ENCODE results near the gene STPG1.

Gene STPG1

DNA sequence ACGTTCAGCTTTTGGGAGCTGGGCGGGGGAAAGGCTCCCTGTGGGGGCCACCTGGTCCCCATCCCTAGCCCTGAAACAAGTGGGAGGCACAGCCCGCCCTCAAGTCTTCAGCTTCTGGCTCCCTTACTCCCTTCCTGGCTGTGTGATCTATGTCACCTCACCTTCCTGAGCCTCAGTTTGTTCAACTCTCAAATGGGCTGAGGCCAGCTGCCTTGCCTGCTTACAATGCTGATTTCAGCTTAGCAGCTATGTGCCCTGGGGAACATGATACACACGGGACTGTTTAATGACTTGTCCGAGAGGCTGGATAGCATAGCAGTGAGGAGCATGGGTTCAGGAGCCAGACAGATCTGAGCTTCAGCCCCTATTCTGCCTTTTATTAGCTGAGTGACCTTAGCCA lies 75.1 kb downstream of the STPG1 start:
- DNase-seq = no peak

DNA sequence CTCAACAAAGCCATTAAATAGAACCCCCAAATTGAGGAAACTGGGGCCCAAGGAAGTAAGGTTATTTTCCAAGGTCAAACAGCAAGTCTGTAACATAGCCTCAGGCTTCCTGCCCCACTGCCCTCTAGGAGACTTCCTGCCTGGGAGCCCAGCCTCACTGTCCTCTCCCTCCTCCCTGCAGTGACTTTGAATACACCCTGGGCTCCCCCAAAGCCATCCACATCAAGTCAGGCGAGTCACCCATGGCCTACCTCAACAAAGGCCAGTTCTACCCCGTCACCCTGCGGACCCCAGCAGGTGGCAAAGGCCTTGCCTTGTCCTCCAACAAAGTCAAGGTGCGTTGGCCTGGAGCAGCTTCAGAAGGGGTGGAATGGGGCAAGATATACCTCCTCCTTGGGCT lies 76.1 kb downstream of the STPG1 start:
- DNase-seq = no peak

DNA sequence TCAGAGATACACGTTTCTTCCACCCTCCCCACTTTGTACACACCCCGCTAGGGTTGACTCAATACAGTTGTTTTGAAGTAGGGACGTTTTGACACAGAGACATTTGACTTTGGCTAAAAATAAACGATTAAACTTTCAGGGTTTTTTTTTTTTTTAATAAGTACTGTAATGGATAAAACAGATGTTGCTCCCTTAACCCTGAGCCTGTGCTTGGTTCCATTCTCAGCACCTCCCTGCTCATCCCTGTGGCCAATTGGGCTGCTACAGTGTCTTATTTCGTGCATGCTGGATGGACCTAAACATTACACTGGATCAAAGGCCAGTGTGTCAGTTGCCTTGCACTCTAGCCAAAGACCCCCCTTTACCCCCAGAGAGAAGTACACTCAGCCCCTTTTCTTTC lies 77.5 kb downstream of the STPG1 start:
- DNase-seq = no peak

DNA sequence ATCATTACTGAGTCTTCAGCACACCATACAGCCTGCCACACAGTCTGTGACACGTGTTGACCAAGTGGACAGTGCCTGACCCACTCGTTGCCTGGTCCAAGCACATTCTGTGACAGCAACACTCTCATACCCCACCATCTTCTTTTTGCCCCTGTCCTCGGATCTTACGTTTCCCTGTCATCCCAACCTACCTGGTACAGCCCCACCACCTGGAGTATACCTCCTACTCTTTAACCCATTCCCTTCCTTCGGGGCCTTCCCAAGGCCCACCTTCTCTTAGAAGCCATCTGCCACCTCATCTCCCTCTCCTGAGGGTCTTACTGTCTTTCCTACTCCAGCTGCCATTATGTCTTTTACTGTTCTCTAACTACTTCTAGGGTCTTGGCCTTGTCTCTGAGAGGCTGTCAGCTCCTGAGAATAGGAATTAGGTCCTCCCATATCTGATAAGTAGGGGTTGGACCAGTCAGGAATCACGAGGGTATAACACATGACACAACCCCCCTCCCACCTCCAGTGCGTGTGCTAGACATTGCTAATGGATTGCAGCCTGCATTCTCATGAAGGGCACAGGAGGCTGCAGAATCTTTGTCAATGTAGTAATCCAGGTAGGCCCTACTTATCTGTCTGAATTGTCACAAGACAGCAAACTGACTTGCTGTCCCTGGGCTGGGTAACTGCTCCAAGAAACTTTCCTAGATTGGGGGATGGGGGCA lies 81.5 kb downstream of the STPG1 start:
- DNase-seq = no peak

DNA sequence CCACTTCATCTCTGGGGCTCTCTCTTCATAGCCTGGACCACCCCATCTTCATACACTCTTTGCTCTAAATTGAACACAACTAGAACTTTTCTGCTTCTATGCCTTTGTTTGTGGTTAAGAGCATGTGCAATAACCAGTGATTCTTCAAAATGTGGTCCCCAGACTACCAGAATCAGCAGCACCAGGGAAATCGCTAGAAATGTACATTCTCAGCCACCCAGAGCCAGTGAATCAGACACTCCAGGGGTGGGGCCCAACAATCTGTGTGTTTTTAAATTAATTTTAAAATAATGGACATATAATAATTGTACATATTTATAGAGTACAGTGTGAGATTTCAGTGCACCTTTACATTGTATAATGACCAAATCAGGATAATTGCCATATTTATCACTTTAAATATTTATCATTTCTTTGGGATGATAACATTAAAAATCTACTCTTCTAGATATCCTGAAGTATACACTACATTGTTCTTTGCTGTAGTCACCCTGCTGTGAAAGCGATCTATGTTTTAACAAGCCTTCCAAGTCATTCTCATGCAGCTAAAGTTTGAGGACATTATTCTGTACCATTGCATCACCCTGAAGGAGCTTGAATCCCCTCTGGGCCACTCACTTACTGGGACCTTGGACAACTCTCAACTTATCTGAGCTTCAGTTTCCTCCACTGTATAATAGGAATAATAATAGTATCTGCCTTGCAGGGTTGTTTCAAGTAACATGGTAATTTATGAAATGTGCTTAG lies 83.6 kb downstream of the STPG1 start:
- no peak for DNase-seq

DNA sequence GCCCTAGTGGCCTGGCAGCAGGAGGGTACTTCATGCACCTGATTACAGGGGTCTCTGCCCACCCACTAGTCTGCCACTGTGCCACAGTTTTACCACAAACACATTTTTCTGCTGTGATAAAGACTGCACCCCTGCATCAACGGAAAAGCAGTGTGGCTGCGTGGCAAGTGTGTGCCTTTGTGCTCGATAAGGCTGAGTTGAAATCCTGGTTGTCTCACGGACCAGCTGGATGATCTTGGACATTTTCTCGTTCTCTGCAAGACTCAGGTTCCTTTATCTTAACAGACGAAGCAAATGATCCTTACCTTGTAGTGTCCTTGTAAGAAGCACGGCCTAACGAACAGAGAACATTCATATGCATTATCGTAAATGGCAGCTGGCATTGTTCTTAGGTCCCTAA lies 84.3 kb downstream of the STPG1 start:
- DNase-seq = no peak

DNA sequence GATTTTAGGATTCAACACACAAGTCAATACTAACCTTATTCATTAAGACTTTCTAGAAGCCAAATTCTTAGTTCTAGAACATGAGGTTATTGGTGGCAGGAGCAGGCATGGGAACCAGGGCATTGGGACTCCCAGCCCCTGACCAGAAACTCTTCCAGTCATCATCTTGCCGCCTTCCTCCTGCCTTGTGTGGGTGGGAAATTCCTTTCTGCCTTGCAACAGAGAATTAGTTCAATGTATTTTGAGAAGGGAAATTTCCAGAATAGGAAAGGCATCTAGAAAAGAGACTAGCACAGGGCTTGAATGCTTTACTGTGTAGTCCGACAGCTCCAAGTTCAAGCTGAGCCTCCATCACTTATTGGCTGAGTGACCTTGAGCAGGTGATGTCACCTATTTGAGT lies 85.7 kb downstream of the STPG1 start:
- DNase-seq = no peak

DNA sequence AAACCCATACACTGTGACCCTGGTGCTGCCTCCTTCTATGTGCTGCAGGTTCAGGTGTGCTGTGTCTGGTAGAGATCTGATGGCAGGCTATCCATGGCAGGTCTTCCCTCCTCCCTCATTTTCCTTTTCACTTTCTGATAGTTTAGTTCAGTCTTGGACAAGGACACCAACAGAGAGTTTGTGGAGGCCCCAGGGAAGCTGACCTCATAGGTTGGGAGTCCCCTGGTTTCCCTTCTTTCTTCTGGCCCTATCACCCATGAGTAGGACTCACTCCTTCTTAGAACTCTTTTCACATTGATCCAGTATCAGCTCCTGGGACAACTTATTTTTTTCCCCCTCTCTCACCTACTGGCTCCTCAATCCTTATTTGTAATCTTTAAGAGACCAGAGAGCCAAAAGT lies 86.1 kb downstream of the STPG1 start:
- DNase-seq = no peak

DNA sequence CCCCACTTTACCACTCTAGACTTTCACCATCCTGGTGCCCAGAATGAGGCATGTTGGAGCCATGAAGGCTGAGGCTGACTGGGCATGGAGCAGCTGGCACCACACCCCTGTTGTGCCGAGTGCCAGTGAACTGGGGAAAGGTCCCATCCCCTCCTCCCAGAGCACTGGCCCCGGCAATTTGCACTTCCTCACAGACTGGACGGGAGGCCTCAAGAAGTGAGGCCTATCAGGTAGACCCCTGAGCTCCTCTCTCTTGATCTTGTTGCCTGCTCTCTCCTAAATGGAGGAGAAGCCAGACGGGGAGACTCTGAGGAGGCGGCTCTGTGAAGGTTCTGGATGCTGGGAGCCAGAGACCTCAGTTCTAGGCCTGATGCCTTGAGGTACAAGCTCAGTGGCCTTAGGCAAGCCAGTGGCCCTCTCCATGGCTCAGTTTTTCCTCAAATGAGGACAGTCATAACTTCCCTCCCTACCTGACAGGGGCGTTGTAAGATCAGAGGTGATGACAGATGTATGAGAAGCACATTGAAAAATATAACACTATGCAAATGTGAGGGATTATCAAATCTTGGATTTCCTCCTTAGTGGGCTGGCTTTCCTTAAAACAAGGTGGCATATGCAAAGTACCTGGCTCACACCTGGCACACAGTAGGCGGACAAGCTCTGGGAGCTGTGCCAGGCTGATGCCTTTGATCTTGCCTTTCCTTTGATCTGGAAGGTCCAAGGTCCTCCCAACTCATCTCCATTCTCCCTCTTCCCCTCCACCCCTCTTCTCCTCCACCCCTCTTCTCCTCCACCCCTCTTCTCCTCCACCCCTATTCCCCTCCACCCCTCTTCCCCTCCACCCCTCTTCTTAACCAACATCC lies 87.8 kb downstream of the STPG1 start:
- no peak for DNase-seq

DNA sequence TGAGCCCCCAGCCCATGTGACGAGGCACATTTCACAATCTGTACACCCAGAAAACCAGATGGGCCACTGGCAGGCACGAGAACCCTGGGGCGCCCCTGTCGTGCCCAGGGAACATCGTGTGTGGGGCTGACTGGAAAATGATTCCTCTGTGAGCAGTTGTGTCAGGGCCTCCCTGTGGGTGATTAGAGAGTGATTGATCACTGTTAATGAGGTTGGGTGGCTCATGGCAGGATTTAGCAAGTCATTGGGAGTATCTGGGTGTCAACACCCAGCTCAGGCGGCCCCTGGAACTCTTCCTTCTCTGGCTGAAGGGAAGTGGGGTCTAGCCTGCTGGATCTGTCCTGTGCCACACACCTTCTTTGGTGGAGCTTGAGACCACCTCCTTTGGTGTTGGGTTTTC lies 88.7 kb downstream of the STPG1 start:
- DNase-seq = no peak

DNA sequence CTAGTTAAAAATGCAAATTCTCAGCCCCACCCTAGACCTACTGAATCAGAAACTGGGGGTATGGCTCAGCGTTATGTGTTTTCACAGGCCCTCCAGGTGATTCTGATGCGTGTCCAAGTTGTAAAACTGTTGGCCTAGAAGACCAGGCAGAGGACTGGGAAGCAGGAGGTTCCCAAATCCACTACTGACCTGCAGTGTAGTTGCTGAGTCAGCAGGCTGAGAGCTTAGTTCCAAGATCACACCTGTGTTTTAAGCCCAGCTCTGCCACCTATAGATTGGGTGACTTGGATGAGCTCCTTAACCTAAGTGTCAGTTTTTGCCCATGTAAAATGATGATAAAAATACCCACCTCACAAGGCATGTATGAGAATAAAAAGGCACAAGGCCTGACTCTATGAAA lies 90.3 kb downstream of the STPG1 start:
- DNase-seq = no peak

DNA sequence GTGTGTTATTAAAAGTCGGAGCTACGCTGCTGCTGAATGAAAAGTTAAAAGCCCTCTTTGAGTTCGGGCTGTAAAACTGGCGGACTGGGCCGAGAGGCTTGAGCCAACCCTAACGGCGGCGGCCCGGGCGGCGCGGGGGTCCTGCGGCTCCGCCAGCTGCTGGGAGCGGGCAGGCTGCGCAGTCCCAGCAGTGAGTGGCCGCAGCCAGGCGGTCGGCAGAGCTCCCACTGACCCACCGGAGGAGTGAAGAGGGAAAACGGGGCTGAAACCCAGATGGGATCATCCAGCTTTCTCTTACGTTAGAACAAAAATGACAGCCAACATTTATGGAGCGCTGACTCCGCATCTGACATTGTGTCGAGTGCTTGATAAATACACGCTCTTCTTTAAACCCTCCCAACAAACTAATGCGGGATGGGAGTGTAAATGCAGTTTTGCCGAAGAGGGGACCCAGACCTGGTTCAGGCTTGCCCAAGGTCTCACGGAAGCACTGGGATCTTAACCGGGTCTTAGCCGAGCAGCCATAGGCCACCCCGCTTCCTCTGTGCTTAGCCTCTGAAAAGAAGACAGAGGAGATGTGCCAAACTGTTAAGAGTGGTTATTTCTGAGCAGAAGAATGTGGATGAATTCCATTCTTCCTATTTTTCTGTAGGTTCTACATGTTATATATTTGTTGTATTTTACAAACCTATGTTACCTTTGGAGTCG lies 91.0 kb downstream of the STPG1 start:
- DNase-seq = no peak

DNA sequence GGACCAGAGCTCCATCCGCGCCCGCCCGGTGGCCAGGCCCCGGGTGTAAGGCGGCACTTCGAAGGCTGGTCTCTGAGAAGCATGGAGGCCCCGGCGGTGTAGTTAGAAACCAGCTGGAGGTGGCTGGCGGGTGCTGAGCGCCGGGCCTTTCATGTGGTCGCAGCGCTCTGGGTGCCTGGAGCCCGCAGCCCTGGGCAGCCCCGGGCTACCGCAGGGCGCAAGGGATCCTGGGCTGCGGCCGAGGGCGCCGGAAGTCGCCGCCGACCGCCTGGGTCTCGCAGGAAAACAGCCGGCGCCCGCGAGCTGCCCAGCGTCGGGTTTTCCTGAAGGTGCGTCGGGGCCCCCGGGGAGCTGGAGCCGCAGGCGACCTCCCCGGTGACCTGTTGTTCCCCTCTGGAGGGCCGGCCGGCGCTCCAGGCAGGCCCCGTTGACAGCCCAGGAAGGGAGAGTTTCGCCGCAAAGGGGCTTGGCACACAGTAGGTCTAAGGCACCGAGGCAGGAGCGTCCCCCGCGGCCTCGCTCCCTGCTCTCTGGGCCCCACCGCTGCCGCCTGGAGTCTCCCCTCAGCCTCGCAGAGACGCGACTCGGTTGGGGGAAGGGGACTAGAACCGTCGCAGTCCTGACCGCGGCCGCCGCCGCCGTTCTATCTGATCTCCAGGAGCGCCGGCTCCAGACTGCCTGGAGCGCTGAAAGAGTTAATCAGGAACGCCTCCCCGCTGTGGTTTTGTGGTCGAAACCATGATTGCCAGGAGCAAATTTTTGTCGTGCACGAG lies 91.7 kb downstream of the STPG1 start:
- peak; percentile 50 for DNase-seq

DNA sequence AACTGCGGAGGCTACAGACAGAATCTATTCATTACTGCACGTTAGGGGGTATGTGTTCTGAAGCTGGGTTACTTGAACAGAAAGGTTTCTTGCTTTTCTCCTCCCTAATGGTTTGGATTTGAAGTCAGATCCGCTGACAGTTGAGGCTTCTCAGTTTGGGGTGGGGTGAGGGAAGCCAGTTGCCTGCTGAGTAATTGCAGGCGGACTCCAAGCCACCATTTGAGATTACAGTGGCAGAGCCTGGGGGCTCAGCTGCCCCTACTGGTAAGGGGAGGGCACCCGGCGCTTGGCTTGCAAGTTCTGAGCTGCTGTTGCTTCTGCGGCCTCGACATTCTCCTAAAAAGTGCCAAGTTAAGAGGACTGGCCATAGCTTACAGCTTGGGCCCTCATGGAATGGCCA lies 92.5 kb downstream of the STPG1 start:
- no peak for DNase-seq

DNA sequence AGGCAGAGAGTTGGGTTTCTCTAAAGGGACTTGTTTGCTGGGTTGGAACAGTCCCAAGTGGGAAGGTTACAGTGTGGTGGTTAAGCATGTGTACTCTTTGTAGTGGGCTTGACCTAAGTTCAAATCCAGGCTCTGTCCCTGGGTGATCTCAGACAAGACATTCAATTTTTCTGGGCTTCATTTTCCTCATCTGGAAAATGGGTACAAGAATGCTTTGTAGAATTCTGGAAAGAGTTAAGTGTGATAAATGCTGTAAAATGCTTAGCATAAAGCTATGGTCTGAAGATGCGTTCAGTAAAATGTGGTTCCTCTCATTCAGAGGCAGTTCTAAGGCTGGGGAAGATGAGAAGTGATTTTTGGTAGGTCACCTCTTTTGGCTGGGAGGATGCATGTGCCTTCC lies 93.6 kb downstream of the STPG1 start:
- no peak for DNase-seq

DNA sequence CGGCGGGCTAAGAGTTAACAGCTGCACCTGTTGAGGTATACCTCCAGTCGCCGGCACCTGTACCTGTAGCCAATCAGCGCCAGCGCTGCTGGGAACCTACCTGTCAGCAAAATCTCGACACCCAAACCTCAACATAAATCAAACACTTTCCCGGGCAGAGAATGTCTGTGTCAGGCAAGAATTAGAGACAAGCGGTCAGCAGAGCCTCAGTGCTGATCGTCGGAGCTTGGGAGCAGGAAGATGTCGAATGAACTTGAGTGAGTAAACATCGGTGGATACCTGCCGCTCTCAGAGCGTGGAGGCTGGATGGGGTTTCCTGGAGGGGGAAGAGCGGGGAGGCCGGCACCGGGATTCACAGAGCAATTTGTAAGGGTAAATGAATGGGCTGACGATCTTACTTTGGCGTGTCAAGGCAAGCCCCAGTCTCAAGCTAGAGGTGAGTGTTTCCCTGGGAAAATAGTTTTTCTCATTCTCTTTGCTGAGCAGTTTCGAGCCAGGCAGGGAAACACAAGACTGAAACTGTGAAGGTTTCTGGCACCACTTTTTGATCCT lies 94.2 kb downstream of the STPG1 start, which contains the start of gene GRHL3:
GRHL3 (plus strand) TSS at position 46 of the 552 bp plus-strand sequence; CDS start at position 241, 195 bp downstream.
- DNase-seq = no peak

DNA sequence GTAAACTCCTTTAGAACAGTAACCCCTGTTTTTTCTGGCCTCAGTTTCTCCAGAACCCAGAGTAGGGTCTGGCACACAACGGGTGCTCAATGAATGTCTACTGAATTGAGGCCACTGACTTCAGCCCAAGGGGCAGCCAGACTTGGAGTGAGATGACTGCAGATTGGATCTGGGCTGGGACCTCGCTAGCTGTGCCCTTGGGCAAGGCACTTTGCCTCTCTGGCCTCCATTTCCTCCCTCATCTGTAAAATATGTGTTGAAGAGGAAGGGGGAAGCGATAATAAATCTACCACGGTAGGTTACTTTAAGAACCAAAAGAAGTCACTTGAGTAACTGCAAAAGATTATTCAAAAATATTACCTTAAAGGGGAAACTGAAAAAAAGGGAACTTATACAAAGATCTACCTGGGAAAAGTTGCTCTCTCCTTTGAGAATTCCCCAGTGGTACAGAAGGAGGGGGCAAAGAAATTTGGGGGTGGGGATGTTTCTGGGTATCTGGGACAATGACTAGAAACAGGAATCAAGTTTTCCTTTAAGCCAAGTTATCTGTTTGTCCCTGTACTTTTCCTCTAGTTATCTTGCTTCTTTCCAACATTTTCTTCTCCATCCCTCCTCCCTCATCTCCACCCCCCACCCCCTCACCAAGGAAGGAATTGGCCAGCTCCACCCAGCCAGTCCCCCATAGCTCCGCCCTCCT lies 94.8 kb downstream of the STPG1 start:
- DNase-seq = no peak

DNA sequence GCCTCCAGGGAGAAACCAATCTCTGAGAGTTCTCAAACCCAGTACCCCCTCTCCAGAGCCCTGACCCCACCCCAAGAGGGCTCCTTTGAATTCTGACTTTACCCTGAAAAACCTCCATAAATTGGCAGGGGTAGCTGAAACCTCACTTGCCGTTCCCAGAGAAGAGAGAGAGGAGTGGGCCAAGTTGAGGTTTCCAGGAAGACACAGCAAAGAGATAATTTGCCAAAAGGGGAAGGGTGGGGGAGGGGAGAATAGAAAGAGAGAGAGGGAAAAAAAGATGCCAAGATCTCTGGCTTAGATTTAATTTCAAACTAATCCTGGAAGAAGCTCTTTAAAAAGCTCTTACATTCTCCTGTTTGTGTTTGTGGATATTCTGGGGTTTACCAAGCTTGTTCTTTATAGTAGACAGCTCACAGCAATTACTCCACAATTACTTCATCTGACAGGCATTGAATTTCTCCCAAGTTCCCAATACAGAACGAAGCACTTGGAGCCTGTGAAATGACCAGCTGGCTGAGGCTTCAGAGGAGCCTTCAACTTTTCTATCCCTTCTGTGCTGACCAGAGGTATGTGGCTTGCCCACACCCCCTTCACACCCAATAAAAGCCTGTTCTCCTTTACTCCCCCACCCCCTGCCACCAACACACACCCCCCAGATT lies 95.5 kb downstream of the STPG1 start:
- no peak for DNase-seq

DNA sequence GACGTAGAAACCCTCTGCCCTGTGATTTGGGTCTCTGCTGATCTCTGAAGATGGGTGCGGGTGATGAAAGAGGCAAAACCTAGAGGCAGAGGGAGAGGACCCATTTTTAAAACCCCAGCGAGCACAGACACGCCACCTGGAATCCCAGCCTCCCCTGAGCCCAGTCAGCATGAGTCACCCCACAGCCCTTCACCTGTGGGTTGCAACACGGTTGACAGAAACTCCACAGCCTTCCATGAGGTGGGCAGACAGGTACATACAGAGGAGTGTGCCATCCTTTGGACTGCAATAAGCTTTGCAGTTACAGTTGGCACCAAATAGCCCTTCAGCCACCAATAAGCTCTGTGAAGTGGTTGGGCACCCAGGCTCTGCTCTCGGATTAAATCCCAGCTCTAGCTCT lies 96.5 kb downstream of the STPG1 start:
- no peak for DNase-seq

DNA sequence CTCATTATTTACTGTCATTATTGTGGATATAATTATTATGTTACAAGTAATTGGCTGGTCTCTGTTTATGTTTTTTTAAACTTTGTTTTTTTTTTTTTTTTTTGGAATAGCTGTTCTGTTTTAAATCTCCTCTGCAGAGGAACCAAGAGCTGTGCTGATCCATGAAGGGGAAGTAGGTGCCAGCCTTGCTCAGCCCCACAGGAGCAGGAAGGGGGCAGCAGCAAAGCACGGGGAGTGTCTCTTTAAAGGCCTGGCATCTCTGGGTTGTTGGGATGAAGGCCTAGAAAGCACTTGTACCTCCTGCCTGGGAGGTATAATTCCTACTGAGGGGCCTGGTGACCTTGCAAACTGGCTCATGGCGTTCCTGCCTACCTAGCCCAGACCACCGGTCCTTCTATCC lies 96.9 kb downstream of the STPG1 start:
- no peak for DNase-seq

DNA sequence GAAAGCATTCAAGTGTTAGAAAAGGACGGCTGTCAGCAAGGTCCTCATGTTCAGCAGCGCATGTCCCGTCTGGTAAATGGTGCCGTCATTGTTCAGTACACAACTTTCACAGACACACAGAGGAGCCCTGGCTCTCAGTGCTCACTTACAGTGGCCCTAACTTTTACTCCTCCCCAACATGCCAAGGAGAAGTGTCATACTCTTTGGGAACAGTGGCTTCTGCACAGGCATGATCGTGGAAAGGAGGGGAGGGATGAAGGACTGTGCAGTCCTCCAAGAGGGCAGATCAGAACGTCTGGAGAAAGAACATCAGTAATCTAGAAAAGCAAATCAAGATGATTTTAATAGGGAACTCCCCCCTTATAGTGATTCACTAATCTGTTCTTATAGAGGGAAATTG lies 98.2 kb downstream of the STPG1 start:
- no peak for DNase-seq

All from T1000 (cell line).